ENCODE data around the gene SDC4.

GRCh38 chr20:45341939-45342854, 6.0 kb downstream of the SDC4 start:
- TF ChIP-seq CTCF (conservative IDR thresholded peaks at IDR 0.05) (no peak), ZFX (IDR thresholded peaks at IDR 0.05) (no peak)

Data from C4-2B (cell line).